OCI-LY1 (cell line): Measurements from ENCODE around the gene SHROOM3.

Experiments used
- EZH2 ChIP-seq: fragments of 200-600 bp; sonication (generic), shearing (Covaris generic); IDR thresholded peaks from 2 replicates; pipeline ENCODE4 v1.8.0; 2017; ENCODE audit warnings: borderline replicate concordance, mixed run types, mild to moderate bottlenecking, antibody characterized with exemption, low read length, moderate library complexity, mixed read lengths
- TF ChIP-seq, protein P1 (sequence below): fragments of 200-600 bp; sonication (generic), shearing (Covaris generic); IDR thresholded peaks from 2 replicates; pipeline ENCODE4 v1.5.1; 2017; ENCODE audit warnings: mild to moderate bottlenecking, antibody characterized with exemption, low read length, moderate library complexity, mixed read lengths

DNA sequence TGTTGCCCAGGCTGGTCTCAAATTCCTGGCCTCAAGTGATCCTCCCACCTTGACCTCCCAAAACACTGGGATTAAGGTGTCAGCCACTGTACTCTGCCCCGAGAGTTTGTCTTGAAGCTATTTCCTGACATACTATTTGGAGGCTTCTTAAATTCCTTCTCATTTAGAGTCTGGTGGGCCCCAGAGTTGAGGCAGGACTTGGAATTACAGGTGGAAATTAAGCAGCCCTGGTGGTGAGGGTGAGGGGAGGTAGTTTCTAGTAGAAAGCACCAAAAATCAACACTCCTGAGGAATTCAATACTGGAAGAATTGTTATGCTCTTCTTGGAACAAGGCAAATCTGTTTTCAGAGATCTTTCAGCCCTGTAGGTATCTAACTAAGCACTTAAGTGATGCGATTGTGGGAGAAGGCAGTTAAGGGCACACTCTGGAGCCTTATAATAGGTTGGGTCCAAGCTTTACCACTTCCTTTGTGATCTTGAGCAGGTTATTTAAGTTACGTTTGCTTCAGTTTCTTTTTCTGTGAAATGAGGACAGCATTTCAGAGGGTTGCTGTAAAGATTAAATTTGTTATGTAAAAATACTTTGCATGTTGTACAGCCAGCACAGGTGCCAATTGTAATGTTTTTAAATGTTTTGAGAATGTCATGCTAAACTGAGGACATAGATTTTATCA is 262.2 kb downstream of the SHROOM3 start:
- TF ChIP-seq, protein P1, sequence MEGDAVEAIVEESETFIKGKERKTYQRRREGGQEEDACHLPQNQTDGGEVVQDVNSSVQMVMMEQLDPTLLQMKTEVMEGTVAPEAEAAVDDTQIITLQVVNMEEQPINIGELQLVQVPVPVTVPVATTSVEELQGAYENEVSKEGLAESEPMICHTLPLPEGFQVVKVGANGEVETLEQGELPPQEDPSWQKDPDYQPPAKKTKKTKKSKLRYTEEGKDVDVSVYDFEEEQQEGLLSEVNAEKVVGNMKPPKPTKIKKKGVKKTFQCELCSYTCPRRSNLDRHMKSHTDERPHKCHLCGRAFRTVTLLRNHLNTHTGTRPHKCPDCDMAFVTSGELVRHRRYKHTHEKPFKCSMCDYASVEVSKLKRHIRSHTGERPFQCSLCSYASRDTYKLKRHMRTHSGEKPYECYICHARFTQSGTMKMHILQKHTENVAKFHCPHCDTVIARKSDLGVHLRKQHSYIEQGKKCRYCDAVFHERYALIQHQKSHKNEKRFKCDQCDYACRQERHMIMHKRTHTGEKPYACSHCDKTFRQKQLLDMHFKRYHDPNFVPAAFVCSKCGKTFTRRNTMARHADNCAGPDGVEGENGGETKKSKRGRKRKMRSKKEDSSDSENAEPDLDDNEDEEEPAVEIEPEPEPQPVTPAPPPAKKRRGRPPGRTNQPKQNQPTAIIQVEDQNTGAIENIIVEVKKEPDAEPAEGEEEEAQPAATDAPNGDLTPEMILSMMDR: no peak
- TF ChIP-seq EZH2: no peak
